ENCODE data around the gene LIPG.

DNA sequence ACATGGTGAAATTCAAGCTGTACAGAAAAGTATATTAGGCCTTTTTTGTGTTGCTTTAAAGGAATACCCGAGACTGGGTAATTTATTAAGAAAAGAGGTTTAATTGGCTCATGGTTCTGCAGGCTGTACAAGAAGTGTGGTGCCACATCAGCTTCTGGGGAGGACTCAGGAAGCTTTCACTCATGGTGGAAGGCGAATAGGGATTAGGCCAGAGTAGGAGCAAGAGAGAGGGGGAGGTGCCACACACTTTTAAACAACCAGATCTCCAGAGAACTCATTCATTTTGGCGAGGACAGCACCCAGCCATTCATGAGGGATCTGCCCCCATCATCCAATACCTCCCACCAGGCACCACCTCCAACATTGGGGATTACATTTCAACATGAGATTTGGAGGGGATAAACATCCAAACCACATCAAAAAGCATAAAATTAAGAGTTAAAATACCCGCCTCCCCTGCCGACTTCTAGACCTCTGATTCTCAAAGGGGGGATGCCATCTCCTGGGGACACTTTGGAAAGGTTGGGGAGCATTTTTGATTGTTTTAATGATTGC, 15.1 kb upstream of the LIPG start:
- no peak for TF ChIP-seq POLR2A (IDR thresholded peaks at IDR 0.05; ENCODE audit: low read depth, low read length)
- TF ChIP-seq TAF1 (IDR thresholded peaks at IDR 0.05; ENCODE audit: low read depth, low read length): no peak

Measured in GM12891 (cell line).